OCI-LY1 (cell line): Measurements from ENCODE around the gene FGGY.

Source experiments
- H2AFZ ChIP-seq: fragments of 200-600 bp; sonication (generic), shearing (Covaris generic); 2 replicates; pipeline ENCODE4 v1.6.0; 2014; ENCODE audit warnings: antibody characterized with exemption, mild to moderate bottlenecking, low read length
- H3F3A ChIP-seq: fragments of 200-600 bp; sonication (generic), shearing (Covaris generic); 2 replicates; pipeline ENCODE4 v1.6.0; 2014; ENCODE audit warnings: mild to moderate bottlenecking, antibody characterized with exemption, low read length, moderate library complexity; ENCODE audit not compliant: insufficient read depth
- H3K27ac ChIP-seq: fragments of 200-600 bp; sonication (generic); 2 replicates; pipeline ENCODE4 v1.5.1; 2014; ENCODE audit warnings: low read length, mixed run types, mild to moderate bottlenecking, low read depth; ENCODE audit not compliant: poor library complexity, severe bottlenecking
- H3K27me3 ChIP-seq: fragments of 200-600 bp; sonication (generic); 2 replicates; pipeline ENCODE4 v1.6.0; 2014; ENCODE audit warnings: antibody characterized with exemption, mild to moderate bottlenecking, low read length, moderate library complexity; ENCODE audit not compliant: insufficient read depth
- H3K36me3 ChIP-seq: fragments of 200-600 bp; sonication (generic); 2 replicates; pipeline ENCODE4 v1.6.1; 2014; ENCODE audit warnings: mild to moderate bottlenecking, antibody characterized with exemption, low read length, moderate library complexity, mixed read lengths; ENCODE audit not compliant: insufficient read depth
- H3K4me1 ChIP-seq: fragments of 200-600 bp; sonication (generic); 2 replicates; pipeline ENCODE4 v1.5.1; 2014; ENCODE audit warnings: mild to moderate bottlenecking, low read length, moderate library complexity; ENCODE audit not compliant: insufficient read depth, severe bottlenecking
- H3K4me2 ChIP-seq: fragments of 200-600 bp; sonication (generic), shearing (Covaris generic); 2 replicates; pipeline ENCODE4 v1.6.1; 2014; ENCODE audit warnings: low read length
- H3K4me3 ChIP-seq: fragments of 200-600 bp; sonication (generic); 2 replicates; pipeline ENCODE4 v1.5.1; 2014; ENCODE audit warnings: low read length, low read depth, mild to moderate bottlenecking, mixed read lengths; ENCODE audit not compliant: poor library complexity, severe bottlenecking
- H3K79me2 ChIP-seq: fragments of 200-600 bp; shearing (Covaris generic); 2 replicates; pipeline ENCODE4 v1.6.1; 2016; ENCODE audit warnings: mixed run types, low read length, mixed read lengths; ENCODE audit not compliant: insufficient read depth
- H3K9ac ChIP-seq: fragments of 200-600 bp; sonication (generic), shearing (Covaris generic); 2 replicates; pipeline ENCODE4 v1.6.1; 2014; ENCODE audit warnings: mild to moderate bottlenecking, low read length, mixed read lengths
- H3K9me2 ChIP-seq: fragments of 200-600 bp; sonication (generic), shearing (Covaris generic); 2 replicates; pipeline ENCODE4 v1.6.1; 2014; ENCODE audit warnings: low read depth, mild to moderate bottlenecking, low read length, mixed read lengths
- H3K9me3 ChIP-seq: fragments of 200-600 bp; shearing (Covaris generic); 2 replicates; pipeline ENCODE4 v1.6.1; 2014; ENCODE audit warnings: low read length, mixed read lengths
- H4K20me1 ChIP-seq: fragments of 200-600 bp; sonication (generic), shearing (Covaris generic); 2 replicates; pipeline ENCODE4 v1.6.0; 2016; ENCODE audit warnings: mild to moderate bottlenecking, low read length; ENCODE audit not compliant: insufficient read depth
- EZH2 ChIP-seq: fragments of 200-600 bp; sonication (generic), shearing (Covaris generic); IDR thresholded peaks from 2 replicates; pipeline ENCODE4 v1.8.0; 2017; ENCODE audit warnings: borderline replicate concordance, mixed run types, mild to moderate bottlenecking, antibody characterized with exemption, low read length, moderate library complexity, mixed read lengths
- TF ChIP-seq, protein P1 (sequence below): fragments of 200-600 bp; sonication (generic), shearing (Covaris generic); IDR thresholded peaks from 2 replicates; pipeline ENCODE4 v1.5.1; 2017; ENCODE audit warnings: mild to moderate bottlenecking, antibody characterized with exemption, low read length, moderate library complexity, mixed read lengths

Gene FGGY

GRCh38 chr1:59500950-59501742 lies 204.3 kb downstream of the FGGY start:
- no peak overlapping the region for H3K27ac ChIP-seq
- no peaks in the 10 kb centered on the region for H3K9me3 ChIP-seq
- H4K20me1 ChIP-seq: no peaks in the 10 kb centered on the region
- no peaks in the 10 kb centered on the region for H3K36me3 ChIP-seq
- H3K27me3 ChIP-seq: no peaks in the 10 kb centered on the region
- H2AFZ ChIP-seq: no peak overlapping the region
- H3F3A ChIP-seq: no peaks in the 10 kb centered on the region
- no peak overlapping the region for H3K4me2 ChIP-seq
- no peaks in the 10 kb centered on the region for H3K9me2 ChIP-seq
- no peak overlapping the region for H3K9ac ChIP-seq
- no peaks in the 10 kb centered on the region for H3K79me2 ChIP-seq
- no peak overlapping the region for H3K4me3 ChIP-seq
- no peak for TF ChIP-seq EZH2
- TF ChIP-seq, protein P1, sequence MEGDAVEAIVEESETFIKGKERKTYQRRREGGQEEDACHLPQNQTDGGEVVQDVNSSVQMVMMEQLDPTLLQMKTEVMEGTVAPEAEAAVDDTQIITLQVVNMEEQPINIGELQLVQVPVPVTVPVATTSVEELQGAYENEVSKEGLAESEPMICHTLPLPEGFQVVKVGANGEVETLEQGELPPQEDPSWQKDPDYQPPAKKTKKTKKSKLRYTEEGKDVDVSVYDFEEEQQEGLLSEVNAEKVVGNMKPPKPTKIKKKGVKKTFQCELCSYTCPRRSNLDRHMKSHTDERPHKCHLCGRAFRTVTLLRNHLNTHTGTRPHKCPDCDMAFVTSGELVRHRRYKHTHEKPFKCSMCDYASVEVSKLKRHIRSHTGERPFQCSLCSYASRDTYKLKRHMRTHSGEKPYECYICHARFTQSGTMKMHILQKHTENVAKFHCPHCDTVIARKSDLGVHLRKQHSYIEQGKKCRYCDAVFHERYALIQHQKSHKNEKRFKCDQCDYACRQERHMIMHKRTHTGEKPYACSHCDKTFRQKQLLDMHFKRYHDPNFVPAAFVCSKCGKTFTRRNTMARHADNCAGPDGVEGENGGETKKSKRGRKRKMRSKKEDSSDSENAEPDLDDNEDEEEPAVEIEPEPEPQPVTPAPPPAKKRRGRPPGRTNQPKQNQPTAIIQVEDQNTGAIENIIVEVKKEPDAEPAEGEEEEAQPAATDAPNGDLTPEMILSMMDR: no peak
- no peaks in the 10 kb centered on the region for H3K4me1 ChIP-seq

GRCh38 chr1:59502009-59502691 lies 205.3 kb downstream of the FGGY start:
- H4K20me1 ChIP-seq: no peaks in the 10 kb centered on the region
- no peak overlapping the region for H3K27ac ChIP-seq
- no peaks in the 10 kb centered on the region for H3K27me3 ChIP-seq
- H3K9ac ChIP-seq: no peak overlapping the region
- no peak overlapping the region for H2AFZ ChIP-seq
- H3K9me2 ChIP-seq: no peaks in the 10 kb centered on the region
- no peak overlapping the region for H3K4me2 ChIP-seq
- no peaks in the 10 kb centered on the region for H3F3A ChIP-seq
- no peaks in the 10 kb centered on the region for H3K36me3 ChIP-seq
- no peaks in the 10 kb centered on the region for H3K4me1 ChIP-seq
- H3K4me3 ChIP-seq: no peak overlapping the region
- no peak for TF ChIP-seq EZH2
- TF ChIP-seq, protein P1: no peak
- no peaks in the 10 kb centered on the region for H3K9me3 ChIP-seq
- no peaks in the 10 kb centered on the region for H3K79me2 ChIP-seq

DNA sequence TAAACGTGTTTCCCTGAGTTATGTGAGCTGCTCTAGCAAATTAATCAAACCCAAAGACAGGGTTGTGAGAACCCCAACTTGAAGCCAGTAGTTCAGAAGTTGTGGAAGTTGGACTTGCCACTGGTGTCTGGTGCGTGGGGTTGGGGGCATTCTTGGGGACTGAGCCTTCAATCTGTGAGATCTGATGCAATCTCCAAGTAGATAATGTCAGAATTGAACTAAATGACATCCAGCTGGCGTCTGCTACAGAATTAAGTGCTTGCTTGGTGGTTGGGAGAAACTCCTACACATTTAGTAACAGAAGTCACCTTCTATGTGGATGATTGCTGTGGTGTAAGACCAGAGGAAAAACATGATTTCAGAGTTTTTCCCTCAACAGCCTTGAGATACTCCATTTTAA lies 207.4 kb downstream of the FGGY start:
- Histone ChIP-seq H3K9me2 (no peaks in the 10 kb centered on the region), H3K4me2 (no peak overlapping the region), H3K4me1 (no peaks in the 10 kb centered on the region), H3K36me3 (no peaks in the 10 kb centered on the region), H3F3A (no peaks in the 10 kb centered on the region), H3K27me3 (no peaks in the 10 kb centered on the region), H3K79me2 (no peaks in the 10 kb centered on the region), H3K9me3 (no peaks in the 10 kb centered on the region), H3K9ac (no peak overlapping the region), H2AFZ (no peak overlapping the region), H3K4me3 (no peak overlapping the region), H3K27ac (no peak overlapping the region), H4K20me1 (no peaks in the 10 kb centered on the region)
- no peak for TF ChIP-seq EZH2
- TF ChIP-seq, protein P1: no peak
